Measurements from ENCODE around the gene KIAA1191.
A peak's percentile ranks its signal among the peaks of the same experiment; 100 is the strongest.

The KIAA1191 gene

DNA sequence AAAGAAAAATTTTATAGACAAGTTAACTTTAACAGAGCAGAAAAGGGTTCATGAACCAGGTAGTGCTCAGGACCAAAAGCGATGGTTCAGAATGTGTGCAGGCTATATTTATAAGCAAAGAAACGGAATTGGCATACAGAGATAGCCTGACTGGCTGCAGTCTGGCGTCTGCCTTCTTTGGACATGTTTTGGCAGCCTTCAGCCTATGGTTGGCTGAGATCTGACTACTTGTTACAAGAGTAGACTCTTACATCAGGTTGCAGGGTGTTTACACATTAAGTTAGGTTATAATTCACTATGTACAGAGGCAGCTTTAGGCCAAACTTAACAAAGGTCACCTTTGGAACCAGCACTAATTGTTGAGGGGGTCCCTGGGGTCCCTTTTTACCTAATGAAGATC lies 19.9 kb upstream of the KIAA1191 start:
- no peak overlapping the region for H3K4me3 Mint-ChIP-seq
- peaks cover 3% of the 10 kb centered on the region for H3K4me1 Mint-ChIP-seq
- DNase-seq, result no peak
- H3K36me3 Mint-ChIP-seq (ENCODE audit: low read depth), result peaks cover 50% of the 10 kb centered on the region
- no peaks in the 10 kb centered on the region for H3K27me3 Mint-ChIP-seq (ENCODE audit: low read depth, poor library complexity)
- no peak overlapping the region for H3K27ac Mint-ChIP-seq
- TF ChIP-seq, protein P1, sequence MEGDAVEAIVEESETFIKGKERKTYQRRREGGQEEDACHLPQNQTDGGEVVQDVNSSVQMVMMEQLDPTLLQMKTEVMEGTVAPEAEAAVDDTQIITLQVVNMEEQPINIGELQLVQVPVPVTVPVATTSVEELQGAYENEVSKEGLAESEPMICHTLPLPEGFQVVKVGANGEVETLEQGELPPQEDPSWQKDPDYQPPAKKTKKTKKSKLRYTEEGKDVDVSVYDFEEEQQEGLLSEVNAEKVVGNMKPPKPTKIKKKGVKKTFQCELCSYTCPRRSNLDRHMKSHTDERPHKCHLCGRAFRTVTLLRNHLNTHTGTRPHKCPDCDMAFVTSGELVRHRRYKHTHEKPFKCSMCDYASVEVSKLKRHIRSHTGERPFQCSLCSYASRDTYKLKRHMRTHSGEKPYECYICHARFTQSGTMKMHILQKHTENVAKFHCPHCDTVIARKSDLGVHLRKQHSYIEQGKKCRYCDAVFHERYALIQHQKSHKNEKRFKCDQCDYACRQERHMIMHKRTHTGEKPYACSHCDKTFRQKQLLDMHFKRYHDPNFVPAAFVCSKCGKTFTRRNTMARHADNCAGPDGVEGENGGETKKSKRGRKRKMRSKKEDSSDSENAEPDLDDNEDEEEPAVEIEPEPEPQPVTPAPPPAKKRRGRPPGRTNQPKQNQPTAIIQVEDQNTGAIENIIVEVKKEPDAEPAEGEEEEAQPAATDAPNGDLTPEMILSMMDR (IDR thresholded peaks at IDR 0.05), result no peak
- H3K9me3 Mint-ChIP-seq, result no peaks in the 10 kb centered on the region

DNA sequence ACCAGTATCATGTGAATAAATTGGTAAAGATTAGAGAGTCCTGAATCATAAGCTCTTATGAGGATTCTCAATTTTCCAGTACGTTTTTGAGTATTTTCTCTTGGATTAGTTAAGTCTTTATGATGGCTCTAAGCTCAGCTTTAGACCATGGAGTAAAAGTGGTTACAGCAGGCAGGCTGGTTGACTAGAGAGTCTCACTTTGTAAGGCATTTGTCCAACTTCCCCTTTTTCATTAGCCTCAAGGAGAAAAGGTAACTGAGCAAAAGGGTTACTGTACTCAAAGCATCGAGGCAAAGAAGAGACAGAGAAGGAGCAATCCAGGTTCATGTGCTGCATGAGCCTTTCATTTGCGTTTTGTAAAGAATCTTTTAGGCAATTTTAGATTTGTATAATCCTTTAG lies 18.3 kb upstream of the KIAA1191 start:
- Mint-ChIP-seq H3K36me3 (ENCODE audit: low read depth) (peaks cover 46% of the 10 kb centered on the region), H3K27me3 (ENCODE audit: low read depth, poor library complexity) (no peaks in the 10 kb centered on the region), H3K27ac (peak overlapping the region; percentile 55), H3K4me1 (no peaks in the 10 kb centered on the region), H3K4me3 (no peak overlapping the region), H3K9me3 (no peaks in the 10 kb centered on the region)
- TF ChIP-seq, protein P1 (IDR thresholded peaks at IDR 0.05), result no peak
- DNase-seq, result no peak

DNA sequence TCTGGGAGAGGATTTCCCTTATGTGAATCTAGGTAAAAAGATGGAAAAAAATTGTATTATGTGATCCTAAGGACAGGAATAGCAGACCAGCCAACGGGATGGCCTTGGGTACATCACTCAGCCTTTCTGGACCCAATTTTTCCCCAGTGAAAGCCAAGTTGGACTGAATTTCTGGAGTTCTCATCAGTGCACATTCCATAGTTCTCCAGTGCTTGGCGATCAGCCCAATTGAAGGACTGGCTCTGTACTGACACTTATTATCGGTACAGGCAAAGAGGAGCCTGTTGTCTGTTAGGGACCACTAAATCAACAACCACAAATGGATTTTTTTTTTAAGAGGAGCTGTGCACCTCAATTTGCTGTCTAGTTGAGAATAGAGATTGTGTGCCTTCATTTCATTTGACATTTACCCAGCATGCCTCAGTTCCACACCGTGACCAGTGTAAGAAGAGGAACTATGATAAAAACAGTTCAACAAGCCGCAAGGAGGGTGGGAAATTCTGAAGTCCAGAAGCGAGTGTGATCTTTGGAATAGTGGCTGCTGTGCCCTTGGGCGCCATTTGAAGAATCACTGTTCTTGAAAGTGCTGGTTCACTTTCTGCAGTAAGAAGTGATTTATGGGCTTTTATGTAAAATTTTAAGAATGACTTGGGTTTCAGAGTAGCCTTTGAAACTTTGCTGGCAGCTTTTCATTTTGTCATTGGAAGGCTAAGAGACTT lies 11.7 kb upstream of the KIAA1191 start:
- TF ChIP-seq, protein P1 (IDR thresholded peaks at IDR 0.05), result no peak
- H3K4me1 Mint-ChIP-seq, result no peaks in the 10 kb centered on the region
- H3K9me3 Mint-ChIP-seq, result no peaks in the 10 kb centered on the region
- DNase-seq, result no peak
- peaks cover 2% of the 10 kb centered on the region for H3K27me3 Mint-ChIP-seq (ENCODE audit: low read depth, poor library complexity)
- no peak overlapping the region for H3K27ac Mint-ChIP-seq
- peaks cover 29% of the 10 kb centered on the region for H3K36me3 Mint-ChIP-seq (ENCODE audit: low read depth)
- no peak overlapping the region for H3K4me3 Mint-ChIP-seq

DNA sequence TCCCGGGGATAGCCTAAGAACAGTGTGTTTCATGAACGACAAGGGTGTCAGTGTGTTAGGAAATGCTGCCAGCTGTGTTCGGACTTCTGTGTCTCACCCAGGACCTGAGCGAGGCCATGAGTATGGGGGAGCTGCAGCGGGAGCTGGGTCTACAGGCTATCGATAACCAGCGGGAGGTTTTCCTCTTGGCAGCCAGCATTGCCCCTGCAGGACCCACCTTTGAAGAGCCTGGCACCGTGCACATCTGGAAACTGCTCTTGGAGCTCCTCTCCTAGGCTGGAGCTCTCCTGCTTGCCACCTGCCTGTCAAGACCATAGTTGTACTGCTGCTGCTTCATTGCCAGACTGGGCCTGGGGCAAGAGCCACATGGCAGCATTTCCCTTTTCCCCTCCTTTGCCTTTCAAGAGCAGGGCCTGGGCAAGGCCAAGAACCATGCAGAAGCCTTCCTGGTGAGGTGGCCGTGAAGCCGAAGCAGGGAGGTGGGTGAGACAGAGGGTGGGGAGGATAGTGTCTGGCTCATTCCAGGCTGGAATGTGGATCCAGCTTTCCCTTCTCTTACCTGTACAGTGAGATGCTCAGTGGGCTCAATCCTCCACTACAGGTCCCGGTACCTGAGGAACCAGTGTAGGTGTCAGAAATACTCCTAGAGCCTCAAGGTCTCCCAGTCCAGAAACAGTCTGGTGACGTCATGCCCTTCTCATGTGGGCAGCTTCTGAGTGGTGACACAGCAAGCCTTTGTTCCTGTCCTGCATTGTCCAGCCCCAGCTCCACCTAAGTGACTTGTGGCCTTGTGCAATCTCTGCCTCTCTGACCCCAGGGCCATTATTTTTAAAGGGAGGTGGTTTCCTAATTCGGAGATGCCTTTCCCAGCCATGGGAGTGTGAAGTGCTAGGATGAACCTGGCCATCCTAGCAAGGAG lies 10.3 kb upstream of the KIAA1191 start:
- Mint-ChIP-seq H3K36me3 (ENCODE audit: low read depth) (peaks cover 42% of the 10 kb centered on the region), H3K9me3 (no peaks in the 10 kb centered on the region), H3K27me3 (ENCODE audit: low read depth, poor library complexity) (peaks cover 14% of the 10 kb centered on the region), H3K4me3 (no peak overlapping the region), H3K4me1 (peaks cover 8% of the 10 kb centered on the region), H3K27ac (no peak overlapping the region)
- TF ChIP-seq, protein P1 (IDR thresholded peaks at IDR 0.05), result no peak
- DNase-seq, result no peak

DNA sequence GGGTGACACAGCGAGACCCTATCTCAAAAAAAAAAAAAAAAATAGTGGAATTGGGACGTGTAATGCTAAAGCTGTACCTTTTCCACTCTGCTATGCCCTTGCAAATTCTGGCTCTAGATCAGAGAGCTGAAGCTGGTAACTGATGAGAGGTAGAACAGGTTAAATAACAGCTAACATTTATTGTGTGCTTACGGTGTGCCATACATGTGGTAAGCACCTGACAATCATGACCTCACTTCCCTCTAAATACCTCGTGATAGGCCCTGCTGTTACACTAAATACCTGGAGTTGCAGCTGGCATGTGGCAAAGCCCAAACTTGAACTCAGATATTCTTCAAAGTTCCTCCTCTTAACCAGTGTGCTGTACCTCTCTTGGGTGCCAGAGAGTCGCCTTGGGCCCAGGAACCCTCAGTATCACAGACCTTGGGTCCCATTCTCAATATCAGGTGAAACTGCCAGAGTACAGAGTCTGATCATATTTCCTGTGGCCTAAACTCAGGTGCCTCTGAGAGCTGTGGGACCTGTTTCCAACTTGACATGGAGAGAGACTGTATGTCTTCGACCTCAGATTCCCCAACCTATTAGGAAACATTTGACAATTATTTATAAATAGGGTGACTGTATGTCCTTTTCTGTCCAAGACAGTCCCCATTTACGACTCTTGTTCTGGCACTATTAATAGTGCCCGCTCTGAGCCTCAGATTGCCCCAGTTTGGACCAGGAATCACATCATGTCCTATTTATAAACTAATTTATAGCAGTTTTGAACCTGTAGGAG lies 8.6 kb upstream of the KIAA1191 start:
- Mint-ChIP-seq H3K4me1 (peaks cover 14% of the 10 kb centered on the region), H3K4me3 (no peak overlapping the region), H3K27me3 (ENCODE audit: low read depth, poor library complexity) (peaks cover 23% of the 10 kb centered on the region), H3K9me3 (no peaks in the 10 kb centered on the region), H3K27ac (no peak overlapping the region), H3K36me3 (ENCODE audit: low read depth) (peaks cover 37% of the 10 kb centered on the region)
- TF ChIP-seq, protein P1 (IDR thresholded peaks at IDR 0.05), result no peak
- no peak for DNase-seq

Data from nephron progenitor cell (in vitro differentiated cells).